Activated CD4-positive, alpha-beta T cell treated with anti-CD3 and anti-CD28 coated beads, Interleukin-2, Interleukin-6, amounts not matched to agents 100 ng/mL and 50 ng/mL, durations not matched to agents 16 hours and 8 hours (primary cell): ENCODE data around the gene STEAP1B.
A peak's percentile ranks its signal among the peaks of the same experiment; 100 is the strongest.

Experiments
- DNase-seq: peaks from one replicate; pipeline ENCODE4 v3.0.0-alpha.2; 2020

Gene STEAP1B

DNA sequence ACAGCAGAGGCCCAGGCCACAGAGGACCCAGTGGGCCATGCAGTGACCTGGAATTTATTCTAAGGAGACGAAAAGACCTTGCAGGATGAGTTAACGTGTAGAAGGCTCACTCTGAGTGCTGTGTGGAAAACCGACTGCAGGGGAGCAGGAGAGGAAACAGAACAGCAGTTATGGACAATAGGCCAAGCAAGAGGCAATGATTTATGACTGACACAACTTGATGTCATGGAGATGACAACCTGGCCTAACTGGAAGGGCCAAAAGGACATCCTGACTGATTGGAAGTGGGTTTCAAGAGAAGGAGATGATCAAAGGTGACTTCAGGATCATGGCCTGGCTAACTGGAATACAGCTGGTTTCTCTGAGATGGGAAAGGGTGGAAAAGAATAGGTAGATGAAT lies 72.9 kb downstream of the STEAP1B start:
- DNase-seq, result no peak

DNA sequence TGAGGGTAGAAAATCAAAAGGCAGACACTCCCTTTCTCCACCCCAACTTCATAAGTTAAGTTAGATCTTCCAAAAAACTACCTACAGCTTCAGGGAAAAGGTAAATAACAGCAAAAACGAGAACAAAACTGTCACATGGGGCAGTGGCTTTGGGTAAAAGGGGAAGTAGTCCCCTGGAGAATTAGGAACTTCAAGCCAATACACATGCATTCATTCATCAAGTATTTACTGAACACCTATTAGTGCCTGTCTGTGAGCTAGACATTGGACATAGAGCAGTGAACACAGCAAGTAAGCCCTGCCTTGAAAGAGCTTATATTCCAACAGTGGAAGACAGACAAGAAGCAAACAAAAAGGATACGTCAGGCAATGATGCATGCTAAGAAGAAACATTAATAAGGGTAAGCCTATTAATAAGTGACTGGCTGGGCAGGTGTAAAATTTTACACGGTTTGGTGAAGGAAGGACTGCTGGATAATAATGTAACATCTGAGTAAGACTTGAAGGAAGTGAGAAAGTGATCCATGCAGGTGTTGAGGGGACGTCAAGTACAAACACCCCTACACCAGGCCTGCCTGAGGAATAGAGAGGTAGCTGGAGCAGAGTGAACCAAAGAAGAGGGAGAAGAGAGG lies 73.4 kb downstream of the STEAP1B start:
- no peak for DNase-seq

GRCh38 chr7:22425361-22425760 lies 74.6 kb downstream of the STEAP1B start:
- DNase-seq, result no peak

DNA sequence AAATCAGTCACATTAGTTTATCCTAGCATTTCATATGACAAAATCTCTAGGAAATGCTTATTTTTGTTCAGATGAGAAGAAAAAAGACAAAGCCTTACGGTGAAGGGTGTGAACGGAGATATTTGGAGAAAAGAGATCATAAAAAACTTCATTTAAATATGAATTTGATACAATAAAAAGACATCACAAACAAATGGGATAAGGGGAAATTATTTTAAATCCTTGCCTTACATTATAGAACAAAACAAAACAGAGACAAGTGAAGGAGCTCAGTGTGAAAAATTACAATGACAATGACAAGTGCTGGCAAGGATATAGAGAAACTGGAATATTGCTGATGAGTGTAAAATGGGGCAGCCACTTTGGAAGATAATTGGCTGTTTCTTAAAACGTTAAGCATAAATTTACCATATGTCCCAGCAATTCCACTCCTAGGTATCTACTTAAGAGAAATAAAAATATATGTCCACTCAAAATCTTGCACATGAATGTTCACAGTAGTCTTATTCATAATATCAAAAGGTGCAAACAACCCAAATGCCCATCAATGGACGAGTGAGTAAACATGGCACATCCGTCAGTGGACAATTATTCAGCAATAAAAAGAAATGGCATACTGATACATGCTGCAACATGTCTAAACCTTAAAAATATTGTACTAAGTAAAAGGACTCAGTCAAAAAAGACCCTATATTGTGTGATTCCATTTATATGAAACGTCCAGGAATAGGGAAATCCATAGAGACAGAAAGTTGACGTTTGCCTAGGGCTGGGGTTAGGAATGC lies 77.0 kb downstream of the STEAP1B start:
- DNase-seq, result no peak

DNA sequence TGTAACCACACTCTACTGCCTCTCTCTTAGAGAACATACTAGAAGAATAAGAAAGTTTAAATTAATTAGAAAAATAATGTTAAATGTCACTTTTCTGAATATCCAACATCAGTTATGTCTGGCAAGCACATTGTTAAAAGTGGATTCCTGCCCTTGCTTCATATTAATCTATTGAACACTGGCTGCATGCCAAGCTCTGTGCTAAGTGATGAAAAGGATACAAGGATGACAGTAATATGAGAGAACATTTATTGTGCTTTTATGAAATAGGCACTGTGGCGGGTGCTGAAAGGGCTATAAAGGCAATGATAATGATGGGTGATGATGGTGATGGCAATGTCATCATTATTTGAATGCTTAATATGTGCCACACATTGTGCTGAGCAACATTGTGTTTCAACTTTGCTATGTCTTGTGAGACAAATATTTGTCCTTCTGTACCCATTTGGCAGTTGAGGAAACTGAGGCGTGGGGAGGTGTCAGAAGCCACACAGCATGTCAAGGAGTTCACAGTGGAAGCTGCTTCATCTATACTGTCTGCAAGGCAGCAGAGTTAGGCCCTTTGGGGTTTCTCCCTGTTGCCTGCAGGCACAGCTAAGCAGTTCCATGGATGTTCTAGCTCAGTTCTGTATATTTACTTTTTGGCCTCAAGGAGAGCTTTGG lies 78.9 kb downstream of the STEAP1B start:
- DNase-seq, result no peak

DNA sequence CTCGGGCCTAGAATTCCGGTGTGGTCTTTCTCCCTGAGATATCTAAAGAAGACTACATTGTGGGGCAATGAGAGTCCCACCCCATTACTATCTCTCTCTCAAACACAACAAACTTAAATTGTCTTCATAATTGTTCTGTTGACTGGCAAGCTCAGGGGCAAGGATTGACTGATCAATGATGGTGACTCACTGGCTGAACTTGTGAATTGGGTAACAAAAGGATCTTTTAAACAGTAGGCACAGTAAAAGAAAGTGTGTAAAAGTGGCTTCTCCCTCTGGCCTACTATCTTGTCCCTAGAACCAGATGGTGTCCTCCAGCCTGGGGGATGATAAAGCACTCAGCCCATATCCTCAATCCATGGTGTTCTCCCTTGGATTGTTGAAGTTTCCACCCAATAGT lies 80.0 kb downstream of the STEAP1B start:
- no peak for DNase-seq

DNA sequence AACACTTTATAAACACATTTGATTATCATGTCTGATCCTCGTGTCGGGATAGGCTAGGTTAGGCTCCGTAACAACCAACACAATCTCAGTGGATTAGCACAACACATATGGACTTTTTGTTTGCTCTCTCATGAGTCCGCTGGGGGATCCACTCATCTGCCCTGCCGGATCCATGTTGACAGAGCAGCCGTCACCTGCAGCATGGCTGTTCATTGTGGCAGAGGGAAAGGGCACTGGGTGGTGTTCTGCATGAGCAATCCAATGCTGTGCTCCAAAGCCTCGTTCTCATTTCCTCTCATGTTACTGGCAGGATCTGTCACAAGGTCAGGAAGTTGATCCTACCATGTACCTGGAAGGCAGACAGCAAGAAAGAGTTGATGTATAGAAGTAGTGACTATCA lies 80.5 kb downstream of the STEAP1B start:
- DNase-seq, result no peak

- DNase-seq, result no peak
These were observed 81.5 kb downstream of the STEAP1B start for GRCh38 chr7:22418251-22419046.

DNA sequence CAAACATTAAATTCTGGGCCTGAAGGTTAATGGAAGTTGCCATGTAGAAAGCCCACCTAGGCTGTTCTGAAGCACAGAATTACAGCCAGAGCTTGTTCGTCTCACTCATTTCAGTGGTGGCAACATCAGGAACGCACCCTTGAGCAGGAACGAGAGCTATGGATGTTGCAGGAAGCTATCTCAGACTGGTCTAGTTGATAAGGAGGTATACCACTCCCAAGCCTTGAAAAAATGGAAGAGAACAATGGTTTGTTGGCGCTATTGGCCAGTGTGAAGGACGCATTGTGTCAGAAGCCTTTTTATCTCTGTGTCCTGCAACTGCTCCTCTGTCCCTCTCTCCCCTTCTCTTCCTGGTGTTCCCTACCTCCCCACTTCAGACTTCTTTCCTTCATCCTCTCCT lies 82.1 kb downstream of the STEAP1B start:
- DNase-seq, result no peak

DNA sequence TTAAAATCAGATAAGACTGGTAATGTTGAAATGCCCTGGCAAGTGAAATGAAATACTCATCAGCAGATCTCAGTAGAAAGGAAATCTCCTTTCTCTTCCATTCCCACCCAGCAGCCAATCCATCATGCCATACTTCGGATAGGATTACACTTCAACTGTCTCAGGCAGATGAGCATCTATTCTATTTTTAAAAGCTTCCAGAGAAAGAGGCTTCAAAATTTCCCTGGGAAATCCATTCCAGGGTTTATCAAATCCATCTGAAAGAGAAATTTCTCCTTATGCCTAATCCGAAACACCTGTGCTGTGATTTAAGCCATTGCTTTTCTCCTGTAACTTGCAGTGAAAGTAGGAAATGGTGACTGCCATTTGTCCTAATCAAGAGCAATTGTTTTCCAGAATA lies 82.6 kb downstream of the STEAP1B start:
- no peak for DNase-seq

DNA sequence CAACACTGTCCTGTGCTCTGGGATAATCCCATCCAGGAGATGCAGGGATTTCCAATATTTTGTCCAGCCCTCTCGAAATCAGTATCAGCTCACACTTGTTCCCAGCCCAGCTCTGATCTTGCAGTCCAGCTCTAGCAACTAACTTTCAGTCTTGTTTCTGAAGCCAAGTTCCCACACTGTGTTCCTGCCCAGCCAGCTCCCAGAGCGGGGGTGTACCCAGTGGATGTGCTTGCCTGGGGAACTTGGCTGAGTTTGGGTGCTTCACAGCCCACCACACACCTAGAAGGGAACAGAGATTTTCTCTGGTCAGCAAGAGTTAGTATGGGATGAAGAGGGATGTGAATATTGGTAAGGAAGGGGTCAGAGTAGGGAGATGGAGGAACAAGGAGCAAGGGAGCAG lies 85.6 kb downstream of the STEAP1B start:
- no peak for DNase-seq

DNA sequence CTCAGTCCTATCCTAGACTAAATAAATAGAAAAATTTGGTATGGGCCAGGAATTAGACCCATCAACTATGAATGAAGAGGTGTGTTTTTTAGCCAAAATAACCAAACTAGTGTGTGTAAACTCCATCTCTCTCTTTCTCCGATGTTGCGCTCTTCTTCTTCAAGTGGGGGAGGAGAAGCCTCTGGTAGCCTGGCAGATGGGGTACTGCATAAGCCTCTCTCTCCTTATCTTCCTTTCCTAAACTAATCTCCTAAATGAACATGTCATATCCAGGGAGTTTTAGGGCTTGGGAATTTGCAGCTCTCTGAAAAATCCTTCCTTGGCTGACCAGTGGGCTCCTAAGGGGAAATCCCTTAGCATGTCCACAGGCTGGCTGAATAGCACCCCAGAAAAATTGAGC lies 86.8 kb downstream of the STEAP1B start:
- DNase-seq, result no peak

GRCh38 chr7:22411977-22412693 lies 87.9 kb downstream of the STEAP1B start:
- no peak for DNase-seq

DNA sequence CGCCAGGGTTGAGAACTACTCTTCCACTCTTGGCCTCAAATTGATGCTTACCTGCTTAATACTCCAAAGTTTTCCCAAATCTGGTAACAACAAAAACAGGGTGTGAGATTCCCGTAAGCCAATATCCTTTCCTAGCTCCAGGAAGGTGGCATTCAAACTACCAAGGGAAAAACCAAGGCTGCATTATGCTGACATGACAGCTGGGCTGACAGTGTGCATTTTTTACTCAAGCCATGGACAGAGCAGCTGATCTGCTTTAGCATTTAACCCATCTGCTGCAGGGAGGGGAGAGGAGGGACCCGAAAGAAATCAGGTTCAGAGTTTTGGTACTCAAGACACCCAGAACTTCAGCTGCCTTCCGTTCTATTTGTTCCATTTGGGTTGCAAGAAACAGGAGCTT lies 93.3 kb downstream of the STEAP1B start:
- no peak for DNase-seq

DNA sequence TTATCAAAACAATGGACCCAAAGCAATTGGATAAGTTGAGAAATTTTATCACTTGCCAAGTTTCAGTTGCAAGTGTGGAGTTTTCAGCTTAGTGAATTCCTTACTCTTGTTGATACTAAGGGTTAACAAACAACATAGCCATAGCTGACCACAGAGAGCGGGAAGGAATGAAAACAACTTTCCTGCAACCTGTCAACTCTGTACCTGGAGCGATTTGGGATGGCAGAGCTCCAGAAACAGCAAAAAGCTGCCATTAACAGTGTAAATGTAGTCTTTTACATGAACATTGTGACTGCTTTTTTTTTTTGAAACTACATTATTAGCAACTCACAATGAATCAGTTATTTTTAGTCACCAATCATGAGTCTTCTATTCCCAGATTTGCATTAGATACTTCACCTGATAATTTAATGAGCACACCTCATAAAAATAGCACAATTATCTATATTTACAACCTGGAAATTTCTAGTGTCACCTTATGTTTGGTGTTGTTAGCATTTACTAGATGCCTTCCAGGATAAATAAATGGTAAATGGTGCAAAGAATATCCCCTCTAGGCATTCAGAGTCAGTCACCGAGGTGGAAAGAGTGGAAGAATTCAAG lies 95.5 kb downstream of the STEAP1B start:
- no peak for DNase-seq

- DNase-seq, result no peak
These were observed 96.6 kb downstream of the STEAP1B start for GRCh38 chr7:22403344-22403743.

GRCh38 chr7:22402250-22402649 lies 97.7 kb downstream of the STEAP1B start:
- DNase-seq, result peak; percentile 22

GRCh38 chr7:22400936-22401553 lies 98.9 kb downstream of the STEAP1B start:
- DNase-seq, result no peak

DNA sequence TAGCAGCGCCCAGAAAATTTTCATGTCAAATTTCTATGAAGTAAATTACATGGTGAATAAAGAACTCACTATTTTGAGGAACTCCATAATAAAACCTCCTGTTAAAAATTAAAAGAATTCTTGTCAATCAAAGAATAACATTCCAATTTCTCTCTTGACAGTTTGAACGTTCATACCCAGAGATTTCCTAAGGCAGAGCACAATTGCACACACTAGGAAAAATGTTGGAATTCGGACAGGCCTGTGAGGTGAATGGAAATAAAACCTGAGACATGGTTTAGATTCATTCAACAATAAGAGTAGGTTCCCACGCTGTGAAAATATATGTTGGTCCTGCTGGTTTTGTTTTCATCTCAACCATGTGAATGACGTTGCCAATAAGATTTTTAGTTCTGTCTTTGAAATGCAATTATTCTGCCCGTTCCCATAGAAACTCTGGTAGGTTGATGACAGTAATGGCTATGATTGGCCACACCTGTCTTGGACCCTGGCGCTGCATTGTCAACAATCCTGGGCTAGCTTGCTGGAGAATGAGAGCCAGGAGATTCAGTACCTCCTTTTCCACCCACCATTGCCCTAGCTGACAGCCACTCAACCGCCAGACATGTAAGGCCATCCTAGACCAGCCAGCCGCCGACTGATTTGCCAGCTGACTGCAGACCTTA lies 99.7 kb downstream of the STEAP1B start:
- DNase-seq, result no peak

DNA sequence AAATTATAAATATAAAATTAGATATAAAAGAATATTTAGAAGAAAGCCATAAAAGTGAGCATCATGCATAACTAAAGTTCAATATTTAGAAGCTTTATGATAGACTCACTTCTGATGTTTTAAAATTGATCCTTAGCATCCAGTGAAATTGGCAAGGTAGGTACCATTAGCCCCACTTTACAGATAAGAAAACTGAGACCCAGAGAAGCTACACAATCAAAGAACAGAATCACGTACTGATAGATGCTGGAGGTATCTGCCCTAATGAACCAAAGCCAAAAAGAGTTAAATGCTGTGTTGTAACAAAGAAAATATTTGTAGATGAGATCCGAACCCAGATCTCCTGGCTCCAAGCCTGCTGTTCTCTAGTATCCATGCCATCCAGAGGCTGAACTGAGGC lies 100.4 kb downstream of the STEAP1B start:
- no peak for DNase-seq

DNA sequence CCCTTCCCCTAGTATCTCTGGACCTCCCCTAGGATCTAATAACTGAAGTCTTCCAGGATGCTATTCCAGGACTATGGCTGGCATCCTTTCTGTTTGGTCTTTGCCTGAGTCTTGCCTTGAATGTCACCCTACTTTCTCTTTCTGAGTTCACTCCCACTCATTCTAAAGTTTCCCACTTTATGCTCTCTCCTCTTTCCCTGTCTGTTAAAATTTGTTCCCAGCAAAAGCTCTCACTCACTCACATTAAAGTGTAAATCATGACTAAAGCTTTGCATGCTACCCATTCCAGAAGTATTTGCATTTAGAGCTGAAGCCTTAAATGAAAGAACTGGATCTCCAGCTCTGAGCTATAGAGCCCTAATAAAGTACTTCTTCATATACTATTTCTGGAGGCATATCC lies 100.9 kb downstream of the STEAP1B start:
- no peak for DNase-seq
